ENCODE measurements around the gene EGR4.

- no peak for TF ChIP-seq POLR2A (IDR thresholded peaks at IDR 0.05)
- TF ChIP-seq, protein P1, sequence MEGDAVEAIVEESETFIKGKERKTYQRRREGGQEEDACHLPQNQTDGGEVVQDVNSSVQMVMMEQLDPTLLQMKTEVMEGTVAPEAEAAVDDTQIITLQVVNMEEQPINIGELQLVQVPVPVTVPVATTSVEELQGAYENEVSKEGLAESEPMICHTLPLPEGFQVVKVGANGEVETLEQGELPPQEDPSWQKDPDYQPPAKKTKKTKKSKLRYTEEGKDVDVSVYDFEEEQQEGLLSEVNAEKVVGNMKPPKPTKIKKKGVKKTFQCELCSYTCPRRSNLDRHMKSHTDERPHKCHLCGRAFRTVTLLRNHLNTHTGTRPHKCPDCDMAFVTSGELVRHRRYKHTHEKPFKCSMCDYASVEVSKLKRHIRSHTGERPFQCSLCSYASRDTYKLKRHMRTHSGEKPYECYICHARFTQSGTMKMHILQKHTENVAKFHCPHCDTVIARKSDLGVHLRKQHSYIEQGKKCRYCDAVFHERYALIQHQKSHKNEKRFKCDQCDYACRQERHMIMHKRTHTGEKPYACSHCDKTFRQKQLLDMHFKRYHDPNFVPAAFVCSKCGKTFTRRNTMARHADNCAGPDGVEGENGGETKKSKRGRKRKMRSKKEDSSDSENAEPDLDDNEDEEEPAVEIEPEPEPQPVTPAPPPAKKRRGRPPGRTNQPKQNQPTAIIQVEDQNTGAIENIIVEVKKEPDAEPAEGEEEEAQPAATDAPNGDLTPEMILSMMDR (IDR thresholded peaks at IDR 0.05) = no peak
Measured at GRCh38 chr2:73244580-73244979, 48.8 kb downstream of the EGR4 start.
